ENCODE measurements around the gene CCDC178.
"Not testable (repeated sequence)": the region's sequence is repeated elsewhere in the genome, so short reads cannot be mapped to it uniquely, and the experiment has no call there.

The CCDC178 gene

DNA sequence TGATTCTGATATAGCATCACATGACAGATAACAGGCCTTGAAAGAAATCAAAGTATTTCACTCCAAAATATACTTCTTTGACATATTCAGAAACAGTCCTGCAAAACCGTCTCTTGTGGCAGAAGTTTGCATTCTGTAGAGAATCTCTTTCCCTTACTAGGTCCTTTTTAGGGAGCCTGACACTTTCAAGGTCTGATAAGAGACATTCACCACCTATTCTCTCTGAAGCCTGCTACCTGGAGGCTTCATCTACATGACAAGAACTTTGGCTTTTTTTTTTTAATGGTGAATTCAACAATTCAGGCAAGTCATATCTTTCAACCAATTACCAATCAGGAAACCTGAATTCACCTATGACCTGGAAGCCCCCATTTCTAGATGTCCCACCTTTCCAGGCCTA lies 83.8 kb downstream of the CCDC178 start:
- no peak for DNase-seq (ENCODE audit: low read depth in 2 of 2)

DNA sequence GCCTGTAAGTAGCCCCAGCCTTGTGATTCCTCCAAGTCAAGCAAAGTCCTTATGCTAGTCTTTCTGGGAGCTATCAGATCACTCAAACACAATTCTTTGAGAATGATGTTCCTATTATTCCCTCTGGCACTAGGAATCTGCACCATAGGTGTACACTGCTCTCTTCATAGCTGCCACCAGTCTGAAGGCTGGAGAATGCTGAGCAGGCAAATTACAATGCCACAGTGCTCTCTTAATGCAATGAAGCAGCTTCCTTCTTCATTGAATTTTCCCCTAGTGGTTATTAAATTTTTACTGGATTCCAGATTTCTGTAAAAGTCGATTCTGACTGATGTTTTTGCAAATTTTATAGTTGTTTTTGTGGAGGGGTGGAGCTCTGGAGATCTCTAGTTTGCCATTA lies 84.8 kb downstream of the CCDC178 start:
- no peak for DNase-seq (ENCODE audit: low read depth in 2 of 2)

DNA sequence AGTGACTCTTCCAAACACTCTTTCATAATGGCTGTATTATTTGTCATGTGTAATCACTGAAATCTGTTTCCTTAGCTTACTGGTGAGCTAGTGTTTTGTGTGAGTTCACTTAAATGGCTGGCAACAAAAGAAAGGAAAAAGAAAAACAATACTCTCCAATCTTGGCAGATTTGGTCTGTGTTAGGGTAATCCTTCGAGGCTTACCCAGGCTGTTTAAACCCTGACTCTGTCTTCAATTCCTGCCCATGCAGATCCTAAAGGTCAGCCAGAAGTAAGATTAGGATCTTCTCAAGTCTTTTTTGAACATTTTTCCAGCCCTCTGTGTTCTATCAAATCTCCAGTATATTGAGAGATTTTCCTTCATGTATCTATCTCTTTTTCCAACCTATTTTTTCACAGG lies 85.3 kb downstream of the CCDC178 start:
- DNase-seq (ENCODE audit: low read depth in 2 of 2), result no peak

DNA sequence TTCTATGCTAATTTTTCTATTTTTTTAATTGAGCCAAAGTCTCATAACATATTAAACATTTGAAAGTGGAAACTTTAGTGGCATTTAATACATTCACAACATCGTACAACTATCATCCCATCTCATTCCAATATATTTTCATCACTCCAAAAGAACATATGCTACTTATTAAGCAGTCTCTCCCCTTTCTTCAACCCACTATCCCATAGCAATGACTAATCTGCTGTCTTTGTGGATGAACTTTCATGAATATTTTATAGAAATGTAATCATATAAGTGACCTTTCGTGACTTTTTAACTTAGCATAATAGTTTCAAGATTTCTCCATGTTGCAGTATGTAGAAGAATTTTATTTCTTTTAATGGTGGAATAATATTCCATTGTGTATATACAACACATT lies 90.3 kb downstream of the CCDC178 start:
- peak; percentile 69 to 70 for DNase-seq (ENCODE audit: low read depth in 2 of 2)

DNA sequence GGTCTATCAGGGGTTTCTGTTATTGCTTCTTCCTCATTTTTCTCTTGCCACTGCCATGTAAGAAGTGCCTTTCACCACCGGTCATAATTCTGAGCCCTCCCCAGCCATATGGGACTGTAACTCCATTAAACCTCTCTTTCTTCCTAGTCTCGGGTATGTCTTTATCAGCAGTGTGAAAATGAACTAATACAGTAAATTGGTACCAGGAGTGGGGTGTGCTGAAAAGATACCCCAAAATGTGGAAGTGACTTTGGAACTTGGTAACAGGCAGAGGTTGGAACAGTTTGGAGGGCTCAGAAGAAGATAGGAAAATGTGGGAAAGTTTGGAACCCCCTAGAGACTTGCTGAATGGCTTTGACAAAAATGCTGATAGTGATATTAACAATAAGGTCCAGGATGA lies 100.8 kb downstream of the CCDC178 start:
- not testable (repeated sequence) for DNase-seq (ENCODE audit: low read depth in 2 of 2)

DNA sequence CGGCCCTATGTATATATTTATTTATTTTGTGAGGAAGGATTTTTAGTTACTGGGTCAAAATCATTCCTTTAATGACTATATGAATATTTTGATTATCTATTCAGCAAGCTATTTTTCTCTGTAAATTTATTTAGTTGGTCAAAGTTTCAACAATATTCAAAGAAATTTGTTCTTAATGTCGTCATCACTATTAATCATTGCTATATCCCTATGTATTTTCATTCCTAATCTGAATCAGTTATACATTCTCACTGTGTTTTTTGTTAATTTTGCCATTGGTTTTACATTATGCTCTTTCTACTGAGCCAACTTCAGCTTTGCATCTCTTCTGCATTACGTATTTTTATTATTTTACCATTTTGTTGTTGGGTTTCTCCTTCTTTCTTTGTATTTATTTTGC lies 105.7 kb downstream of the CCDC178 start:
- DNase-seq (ENCODE audit: low read depth in 2 of 2), result no peak

DNA sequence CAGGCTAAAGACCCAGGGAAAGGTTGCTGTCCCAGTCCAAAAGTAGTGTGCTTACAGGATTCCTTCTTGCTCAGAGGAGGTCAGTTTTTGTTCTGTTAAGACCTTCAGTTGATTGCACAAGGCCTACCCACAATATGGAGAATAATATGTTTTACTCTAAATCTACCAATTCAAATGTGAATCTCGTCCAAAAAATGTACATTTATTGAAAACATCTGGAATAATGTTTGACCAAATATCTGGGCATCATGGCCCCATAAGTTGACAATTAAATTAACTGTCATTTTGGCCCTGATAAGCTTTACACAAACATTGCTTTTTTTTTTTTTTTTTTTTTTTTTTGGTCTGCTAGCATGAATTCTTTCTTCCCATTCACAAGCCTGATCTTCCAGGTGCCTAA lies 109.8 kb downstream of the CCDC178 start:
- no peak for DNase-seq (ENCODE audit: low read depth in 2 of 2)

DNA sequence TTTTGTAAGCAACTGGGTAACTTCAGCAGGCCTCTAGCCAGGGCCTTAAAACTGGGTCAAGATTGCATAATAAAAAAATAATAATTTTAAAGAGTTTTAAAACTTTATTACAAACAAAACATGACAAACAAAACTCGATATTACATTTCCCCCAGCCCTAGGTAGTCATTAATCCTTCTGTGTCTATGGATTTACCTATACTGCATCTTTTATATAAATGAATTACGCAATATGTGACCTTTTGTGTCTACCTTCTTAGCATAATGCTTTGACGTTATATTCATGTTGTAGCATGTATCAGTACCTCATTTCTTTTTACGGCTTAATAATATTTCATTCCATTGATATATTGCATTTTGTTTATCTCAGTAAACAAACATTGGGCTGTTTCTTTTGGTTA lies 113.5 kb downstream of the CCDC178 start:
- no peak for DNase-seq (ENCODE audit: low read depth in 2 of 2)

DNA sequence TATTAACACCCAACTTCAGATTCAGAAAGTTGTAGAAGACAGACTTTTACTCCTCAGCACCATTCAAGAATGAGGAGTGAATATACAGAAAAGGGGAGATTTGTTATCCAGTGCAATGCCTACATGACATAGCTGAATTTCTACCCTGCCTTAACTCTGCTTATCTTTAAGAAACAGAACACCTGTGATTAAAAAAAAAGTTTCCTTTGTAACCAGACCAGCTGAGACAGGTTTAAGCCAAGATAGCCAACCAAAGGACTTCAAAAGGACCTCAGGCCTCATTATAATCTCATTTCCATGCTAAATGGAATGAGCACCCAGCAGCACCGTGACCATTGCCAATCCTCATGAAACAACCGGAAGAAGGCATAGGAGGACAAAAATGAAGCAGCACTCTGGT lies 122.9 kb downstream of the CCDC178 start:
- DNase-seq (ENCODE audit: low read depth in 2 of 2), result no peak

DNA sequence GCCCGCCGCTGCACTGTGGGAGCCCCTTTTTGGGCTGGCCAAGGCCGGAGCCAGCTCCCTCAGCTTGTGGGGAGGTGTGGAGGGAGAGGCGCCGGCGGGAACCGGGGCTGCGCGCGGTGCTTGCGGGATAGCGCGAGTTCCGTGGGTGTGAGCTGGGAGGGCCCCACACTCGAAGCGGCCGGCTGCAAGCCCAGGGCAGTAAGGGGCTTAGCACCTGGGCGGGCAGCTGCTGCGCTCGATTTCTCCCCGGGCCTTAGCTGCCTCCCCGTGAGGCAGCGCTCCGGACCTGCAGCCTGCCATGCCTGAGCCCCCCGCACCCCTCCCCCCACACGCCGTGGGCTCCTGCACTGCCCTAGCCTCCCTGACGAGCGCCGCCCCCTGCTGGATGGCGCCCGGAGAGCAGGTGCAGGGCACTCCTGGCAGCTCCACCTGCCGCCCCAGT lies 124.4 kb downstream of the CCDC178 start:
- DNase-seq (ENCODE audit: low read depth in 2 of 2), result no peak

DNA sequence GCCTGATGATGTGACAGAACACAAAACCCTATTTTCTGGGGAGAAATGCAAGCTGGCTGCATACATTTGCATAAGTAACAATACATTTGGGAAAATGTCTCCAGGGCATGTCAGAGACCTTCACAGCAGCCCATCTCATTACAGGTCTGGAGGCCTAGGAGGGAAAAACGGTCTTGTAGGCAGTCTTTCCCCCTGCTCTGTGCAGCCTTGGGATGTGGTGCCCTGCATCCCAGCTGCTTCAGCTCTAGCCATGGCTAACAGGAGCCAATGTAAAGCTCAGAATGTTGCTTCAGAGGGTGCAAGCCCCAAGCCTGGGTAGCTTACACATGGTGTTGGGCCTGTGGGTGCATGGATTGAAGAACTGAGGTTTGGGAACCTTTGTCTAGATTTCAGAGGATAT lies 133.0 kb downstream of the CCDC178 start:
- DNase-seq (ENCODE audit: low read depth in 2 of 2), result no peak

DNA sequence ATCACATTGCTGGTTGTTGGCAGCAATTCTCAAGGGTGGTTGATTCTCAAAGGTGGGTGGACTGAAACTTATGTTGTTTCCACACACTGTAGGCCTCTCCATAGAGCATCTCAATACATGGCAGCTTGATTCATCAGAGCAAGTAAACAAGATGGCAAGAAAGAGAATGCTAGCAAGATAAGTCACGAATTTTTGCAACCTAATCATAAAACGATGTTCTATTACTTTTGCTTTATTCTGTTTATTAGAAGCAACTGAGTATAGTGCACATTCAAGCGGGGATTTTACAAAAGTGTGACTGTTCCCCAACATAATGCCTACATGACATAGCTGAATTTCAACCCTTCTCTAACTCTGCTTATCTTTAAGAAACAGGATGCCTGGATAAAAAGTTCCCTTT lies 136.2 kb downstream of the CCDC178 start:
- no peak for DNase-seq (ENCODE audit: low read depth in 2 of 2)

DNA sequence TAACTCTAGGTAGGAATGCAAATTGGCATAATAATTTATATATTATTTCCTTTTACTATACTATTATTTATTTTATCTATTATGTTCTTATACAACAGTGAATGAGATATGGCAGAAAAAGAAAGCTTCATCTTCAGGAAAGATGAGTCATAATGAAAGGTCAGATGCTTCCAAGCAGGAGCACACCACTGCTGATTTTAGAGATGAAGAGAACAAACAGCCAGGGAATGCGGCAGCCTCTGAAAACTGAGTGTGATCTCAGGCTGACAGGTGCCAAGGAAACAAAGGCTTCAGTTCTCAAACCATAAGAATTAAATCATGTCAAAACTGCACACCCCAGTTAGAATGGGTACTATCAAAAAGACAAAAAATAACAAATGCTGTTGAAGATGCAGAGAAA lies 149.0 kb downstream of the CCDC178 start:
- no peak for DNase-seq (ENCODE audit: low read depth in 2 of 2)

DNA sequence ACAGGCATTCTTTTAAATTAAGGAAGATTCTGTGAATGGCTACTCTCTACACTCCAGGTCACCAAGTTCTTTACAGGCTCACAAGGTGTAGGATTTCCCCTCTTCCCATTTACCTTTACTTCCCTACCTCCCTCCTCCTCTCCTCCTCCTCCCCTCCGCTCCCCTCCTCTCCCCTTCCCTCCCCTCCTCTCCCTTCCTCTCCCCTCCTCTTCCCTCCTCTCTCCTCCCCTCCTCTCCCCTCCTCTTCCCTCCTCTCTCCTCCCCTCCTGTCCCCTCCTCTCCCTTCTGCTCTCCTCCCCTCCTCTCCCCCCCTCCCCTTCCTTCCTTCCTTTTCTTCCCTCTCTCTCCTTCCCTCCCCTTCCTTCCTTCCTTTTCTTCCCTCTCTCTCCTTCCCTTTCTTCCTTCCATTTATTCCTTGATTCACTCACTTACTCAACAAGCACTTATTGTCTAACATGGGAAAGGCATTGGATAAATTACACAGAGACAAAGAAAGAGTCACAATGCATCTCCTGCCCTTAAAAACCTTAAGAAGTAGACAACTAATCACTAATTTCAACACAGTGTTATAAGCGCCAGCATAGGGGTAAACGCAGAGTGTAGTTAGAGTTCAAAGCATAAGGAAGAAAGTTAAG lies 152.3 kb downstream of the CCDC178 start:
- DNase-seq (ENCODE audit: low read depth in 2 of 2), result no peak

DNA sequence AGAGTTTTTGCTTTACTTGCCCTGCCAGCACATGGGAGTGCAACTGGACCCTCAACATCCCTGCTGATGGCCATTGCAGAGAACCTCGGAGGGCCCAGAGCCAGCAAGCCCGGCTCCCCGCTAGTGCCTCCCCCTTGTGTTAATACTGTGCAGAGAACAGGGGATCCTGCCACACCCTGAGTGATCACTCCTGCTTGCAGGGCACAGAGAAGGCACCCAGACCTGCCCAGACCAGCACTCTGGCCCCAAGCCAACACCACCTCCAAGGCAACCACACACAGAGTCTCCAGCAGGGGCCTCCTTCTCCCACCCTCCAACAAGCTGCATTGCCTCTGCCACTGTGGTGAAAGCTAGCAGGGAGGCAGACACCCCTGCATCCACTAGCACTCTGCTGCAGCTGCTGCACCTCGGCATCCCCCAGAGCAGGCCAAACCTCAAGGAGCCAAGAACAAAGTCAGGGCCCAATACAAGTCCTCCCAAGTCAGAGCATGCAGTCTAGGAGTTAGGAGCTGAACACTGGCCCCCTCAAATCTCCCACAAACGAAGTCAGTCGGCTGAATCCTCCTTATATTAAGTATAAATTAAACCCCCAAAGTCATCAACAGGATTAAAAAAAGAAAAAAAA lies 157.7 kb downstream of the CCDC178 start:
- DNase-seq (ENCODE audit: low read depth in 2 of 2), result no peak

DNA sequence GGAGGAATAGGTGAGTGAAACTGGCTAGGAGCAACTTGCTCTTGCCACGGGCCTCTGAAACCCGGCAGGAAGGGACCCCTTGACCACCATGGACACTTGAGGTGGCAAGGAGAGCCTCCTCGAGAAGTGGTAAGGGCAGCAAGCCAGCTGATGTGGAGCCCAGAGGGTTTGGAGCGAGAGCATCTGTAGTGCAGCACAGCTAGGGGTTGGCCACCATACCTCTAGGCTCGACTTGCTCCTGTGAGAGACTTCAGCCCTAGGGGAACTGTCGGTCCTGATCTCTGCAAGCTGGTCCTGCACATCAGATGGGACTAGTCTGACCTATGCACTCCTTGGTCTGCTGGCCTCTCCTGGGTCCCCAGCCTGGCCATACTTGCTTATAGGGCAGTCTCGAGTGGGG lies 158.4 kb downstream of the CCDC178 start:
- DNase-seq (ENCODE audit: low read depth in 2 of 2), result no peak

DNA sequence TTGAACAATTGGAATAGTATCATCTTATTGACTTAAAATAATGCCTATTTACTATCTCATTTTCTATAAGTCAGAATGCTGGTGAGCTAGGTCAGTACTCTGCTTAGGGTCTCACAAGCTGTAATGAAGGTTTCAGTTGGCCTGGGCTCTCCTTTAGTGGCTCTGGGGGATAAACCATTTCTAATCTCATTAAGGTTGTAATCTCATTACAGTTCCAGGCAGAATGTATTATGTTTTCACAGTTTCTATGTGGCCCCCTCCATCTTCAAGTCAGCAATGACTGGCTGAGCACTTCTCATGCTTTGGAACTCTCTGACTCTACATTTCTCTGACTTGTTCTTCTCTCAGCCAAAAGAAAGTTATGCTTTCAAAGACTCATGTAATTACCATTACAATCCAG lies 163.1 kb downstream of the CCDC178 start:
- DNase-seq (ENCODE audit: low read depth in 2 of 2), result no peak

DNA sequence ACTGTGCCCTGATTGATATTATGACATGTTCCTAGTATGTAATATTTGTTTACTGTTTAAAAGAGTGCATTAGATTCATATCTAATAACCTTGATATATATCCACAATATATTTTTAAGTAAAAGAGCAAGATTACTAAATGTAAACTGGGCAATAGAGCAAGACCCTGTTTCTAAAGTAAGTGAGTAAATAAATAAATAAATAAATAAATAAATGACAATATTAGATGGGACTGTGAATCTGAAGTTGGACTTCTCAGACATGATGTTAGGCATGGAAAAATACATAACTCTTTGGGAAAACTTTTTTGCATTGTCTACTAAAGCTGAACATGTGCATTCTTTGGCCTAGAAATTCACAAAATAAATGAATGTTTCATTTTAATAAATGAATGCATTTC lies 164.7 kb downstream of the CCDC178 start:
- no peak for DNase-seq (ENCODE audit: low read depth in 2 of 2)

DNA sequence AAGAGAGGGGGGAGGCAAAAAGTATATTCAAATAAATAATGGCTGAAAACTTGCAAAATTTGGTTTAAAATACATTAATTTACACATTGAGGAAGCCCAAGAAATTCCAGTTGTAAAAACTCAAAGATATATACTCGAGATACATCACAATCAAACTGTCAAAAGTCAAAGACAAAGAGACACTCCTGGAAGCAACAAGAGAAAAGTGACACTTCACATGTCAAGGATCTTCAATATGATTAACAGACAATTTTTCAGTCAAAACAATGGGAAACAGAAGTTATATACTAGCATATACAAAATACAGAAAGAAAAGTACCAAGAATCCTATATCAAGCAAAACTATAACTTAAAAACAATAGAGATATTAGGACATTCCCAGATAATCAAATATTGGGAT lies 170.2 kb downstream of the CCDC178 start:
- DNase-seq (ENCODE audit: low read depth in 2 of 2), result no peak

DNA sequence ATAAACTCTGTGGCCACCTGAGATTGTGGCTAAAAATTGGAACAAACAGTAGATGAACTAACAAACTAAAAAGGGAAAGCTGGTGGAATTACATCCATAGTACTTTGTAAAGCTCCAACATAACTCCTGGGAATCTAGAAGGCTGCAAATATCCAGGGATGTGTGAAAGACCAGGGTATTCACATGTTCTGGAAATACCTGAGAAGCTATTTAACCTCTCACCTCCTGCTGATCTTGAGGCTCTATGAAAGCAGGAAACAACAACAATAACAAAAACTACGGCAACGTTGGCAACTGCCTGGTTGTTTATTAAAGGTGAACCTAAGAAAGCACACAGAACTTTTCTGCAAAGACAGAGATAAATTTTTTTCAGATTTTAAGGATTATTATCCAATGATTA lies 171.3 kb downstream of the CCDC178 start:
- no peak for DNase-seq (ENCODE audit: low read depth in 2 of 2)

DNA sequence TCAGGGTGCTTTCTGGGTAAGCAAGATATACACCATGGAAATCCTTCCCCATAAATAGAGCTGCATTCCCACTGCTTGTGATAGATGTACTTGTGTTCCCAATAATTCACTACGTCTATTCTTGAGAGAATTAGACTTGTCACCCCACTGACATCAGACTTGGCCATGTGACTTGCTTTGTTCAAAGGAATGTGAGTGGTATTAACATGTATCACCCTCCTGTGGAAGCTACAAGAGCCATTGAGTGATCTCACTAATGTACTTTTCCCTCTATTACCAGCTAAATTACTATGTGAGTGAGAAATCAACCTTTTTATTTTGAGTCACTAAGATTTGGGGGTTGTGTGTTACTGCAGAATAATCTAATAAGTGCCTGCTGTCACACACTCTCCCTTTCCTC lies 176.0 kb downstream of the CCDC178 start:
- DNase-seq (ENCODE audit: low read depth in 2 of 2), result no peak

DNA sequence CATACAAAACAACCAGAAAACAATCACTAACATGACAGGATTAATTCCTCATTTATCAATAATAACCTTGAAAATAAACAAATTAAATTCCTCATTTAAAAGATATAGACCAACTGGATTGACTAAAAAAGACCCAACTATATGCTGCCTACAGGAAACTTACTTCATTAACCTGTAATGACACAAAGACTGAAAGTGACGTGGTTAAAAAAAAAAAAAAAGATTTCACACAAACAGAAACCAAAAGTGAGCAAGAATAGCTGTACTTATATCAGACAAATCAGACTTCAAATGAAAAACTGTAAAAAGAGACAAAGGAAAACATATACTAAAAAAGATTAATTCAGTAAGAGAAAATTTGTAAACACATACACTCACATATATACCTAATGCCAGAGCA lies 201.2 kb downstream of the CCDC178 start:
- DNase-seq (ENCODE audit: low read depth in 2 of 2), result no peak

DNA sequence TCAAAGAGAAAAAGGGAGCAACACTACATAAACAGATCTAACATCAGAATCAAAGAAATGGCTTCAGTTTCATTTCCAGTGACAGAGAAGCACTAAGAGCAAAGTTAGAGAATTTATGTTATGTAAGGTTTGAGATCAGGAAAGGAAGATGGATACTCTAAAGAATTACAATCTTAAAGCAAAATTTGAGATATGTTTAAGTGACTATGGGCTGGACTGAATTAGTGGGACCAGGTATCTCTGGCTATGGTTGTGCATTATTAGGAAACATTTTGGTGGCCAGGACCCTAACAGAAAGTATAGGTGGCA lies 208.2 kb downstream of the CCDC178 start:
- DNase-seq (ENCODE audit: low read depth in 2 of 2), result no peak

All from fibroblast of skin of left biceps (primary cell).